OCI-LY7 (cell line): ENCODE results near the gene POMGNT2.

Experiments
- EZH2phosphoT487 ChIP-seq: fragments of 200-600 bp; sonication (generic); IDR thresholded peaks from 2 replicates; pipeline ENCODE4 v1.6.1; 2018; ENCODE audit warnings: low read depth, borderline replicate concordance, mild to moderate bottlenecking, mixed run types, antibody characterized with exemption, low read length, moderate library complexity, mixed read lengths
- TF ChIP-seq, protein P1 (sequence below): fragments of 200-600 bp; sonication (generic); conservative IDR thresholded peaks from 2 replicates; pipeline ENCODE4 v1.5.1; 2014; ENCODE audit warnings: mild to moderate bottlenecking, antibody characterized with exemption, low read length, moderate library complexity, mixed read lengths

GRCh38 chr3:43076857-43077256, 29.0 kb downstream of the POMGNT2 start:
- TF ChIP-seq, protein P1, sequence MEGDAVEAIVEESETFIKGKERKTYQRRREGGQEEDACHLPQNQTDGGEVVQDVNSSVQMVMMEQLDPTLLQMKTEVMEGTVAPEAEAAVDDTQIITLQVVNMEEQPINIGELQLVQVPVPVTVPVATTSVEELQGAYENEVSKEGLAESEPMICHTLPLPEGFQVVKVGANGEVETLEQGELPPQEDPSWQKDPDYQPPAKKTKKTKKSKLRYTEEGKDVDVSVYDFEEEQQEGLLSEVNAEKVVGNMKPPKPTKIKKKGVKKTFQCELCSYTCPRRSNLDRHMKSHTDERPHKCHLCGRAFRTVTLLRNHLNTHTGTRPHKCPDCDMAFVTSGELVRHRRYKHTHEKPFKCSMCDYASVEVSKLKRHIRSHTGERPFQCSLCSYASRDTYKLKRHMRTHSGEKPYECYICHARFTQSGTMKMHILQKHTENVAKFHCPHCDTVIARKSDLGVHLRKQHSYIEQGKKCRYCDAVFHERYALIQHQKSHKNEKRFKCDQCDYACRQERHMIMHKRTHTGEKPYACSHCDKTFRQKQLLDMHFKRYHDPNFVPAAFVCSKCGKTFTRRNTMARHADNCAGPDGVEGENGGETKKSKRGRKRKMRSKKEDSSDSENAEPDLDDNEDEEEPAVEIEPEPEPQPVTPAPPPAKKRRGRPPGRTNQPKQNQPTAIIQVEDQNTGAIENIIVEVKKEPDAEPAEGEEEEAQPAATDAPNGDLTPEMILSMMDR, result no peak
- TF ChIP-seq EZH2phosphoT487, result no peak
